Neutrophil (primary cell): ENCODE measurements around the gene APOL3.

Experiments used
- H3K27ac ChIP-seq: fragments of 200-600 bp; sonication (generic); 2 replicates; pipeline ENCODE4 v1.5.1; 2016; ENCODE audit warnings: mild to moderate bottlenecking, moderate library complexity
- H3K27me3 ChIP-seq: fragments of 200-600 bp; sonication (generic); 2 replicates; pipeline ENCODE4 v1.6.0; 2016; ENCODE audit warnings: mild to moderate bottlenecking
- H3K36me3 ChIP-seq: fragments of 200-600 bp; sonication (generic); 2 replicates; pipeline ENCODE4 v1.5.1; 2017
- H3K4me1 ChIP-seq, 2 experiments: fragments of 200-600 bp in 1 of 2; sonication (generic) in 1 of 2; 1 replicate in 1 of 2; 2 replicates in 1 of 2; pipeline versions ENCODE4 v1.5.1 to v1.6.1; 2013 to 2016; ENCODE audit warnings: low read depth in 1 of 2, low read length in 1 of 2, mild to moderate bottlenecking in 1 of 2, moderate library complexity in 1 of 2; ENCODE audit not compliant: control insufficient read depth in 1 of 2, insufficient read depth in 1 of 2
- H3K4me3 ChIP-seq, 2 experiments: fragments of 200-600 bp in 1 of 2; sonication (generic) in 1 of 2; 1 replicate in 1 of 2; 2 replicates in 1 of 2; pipeline ENCODE4 v1.5.1; 2013 to 2016; ENCODE audit warnings: low read depth in 1 of 2, low read length in 1 of 2, mild to moderate bottlenecking in 1 of 2, moderate library complexity in 1 of 2
- H3K9me3 ChIP-seq: fragments of 200-600 bp; sonication (generic); 2 replicates; pipeline ENCODE4 v1.5.1; 2016
- TF ChIP-seq, protein P1 (sequence below): fragments of 200-600 bp; sonication (generic); IDR thresholded peaks from 2 replicates; pipeline ENCODE4 v1.5.1; 2016; ENCODE audit warnings: antibody characterized with exemption

APOL3 gene

DNA sequence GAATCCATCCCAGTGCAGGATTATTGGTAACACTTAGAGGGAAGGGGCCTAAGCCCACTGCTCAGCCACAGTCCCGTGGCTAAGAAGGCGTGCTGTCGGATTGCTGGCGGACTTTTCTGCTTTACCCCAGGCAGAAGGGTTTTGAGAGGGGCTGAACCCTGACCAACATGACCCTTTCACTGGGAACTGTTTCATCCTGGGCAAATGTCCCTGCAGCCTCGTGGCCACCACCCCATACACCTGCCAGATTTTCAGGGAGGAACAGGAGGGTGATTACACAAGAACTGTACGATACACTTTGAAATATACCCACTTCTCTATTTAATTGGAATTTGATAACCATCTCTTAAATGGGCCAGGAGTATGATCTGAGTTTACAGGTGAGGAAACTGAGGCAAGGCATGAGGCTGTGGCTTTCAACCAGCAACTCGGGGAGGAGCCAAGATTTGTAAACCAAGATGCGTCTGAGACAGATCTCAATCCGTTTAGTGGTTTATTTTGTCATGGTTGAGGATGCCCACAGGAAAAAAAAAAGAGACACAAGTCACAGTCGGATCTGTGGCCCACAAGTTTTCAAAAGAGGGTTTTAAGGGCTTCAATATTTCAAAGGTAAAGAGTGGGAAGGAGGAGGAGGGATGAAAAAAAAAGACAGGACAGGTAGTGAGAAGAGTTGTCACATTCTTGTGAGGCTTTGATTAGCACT, 6.1 kb upstream of the APOL3 start:
- peaks cover 6% of the 10 kb centered on the region for H3K27me3 ChIP-seq
- TF ChIP-seq, protein P1, sequence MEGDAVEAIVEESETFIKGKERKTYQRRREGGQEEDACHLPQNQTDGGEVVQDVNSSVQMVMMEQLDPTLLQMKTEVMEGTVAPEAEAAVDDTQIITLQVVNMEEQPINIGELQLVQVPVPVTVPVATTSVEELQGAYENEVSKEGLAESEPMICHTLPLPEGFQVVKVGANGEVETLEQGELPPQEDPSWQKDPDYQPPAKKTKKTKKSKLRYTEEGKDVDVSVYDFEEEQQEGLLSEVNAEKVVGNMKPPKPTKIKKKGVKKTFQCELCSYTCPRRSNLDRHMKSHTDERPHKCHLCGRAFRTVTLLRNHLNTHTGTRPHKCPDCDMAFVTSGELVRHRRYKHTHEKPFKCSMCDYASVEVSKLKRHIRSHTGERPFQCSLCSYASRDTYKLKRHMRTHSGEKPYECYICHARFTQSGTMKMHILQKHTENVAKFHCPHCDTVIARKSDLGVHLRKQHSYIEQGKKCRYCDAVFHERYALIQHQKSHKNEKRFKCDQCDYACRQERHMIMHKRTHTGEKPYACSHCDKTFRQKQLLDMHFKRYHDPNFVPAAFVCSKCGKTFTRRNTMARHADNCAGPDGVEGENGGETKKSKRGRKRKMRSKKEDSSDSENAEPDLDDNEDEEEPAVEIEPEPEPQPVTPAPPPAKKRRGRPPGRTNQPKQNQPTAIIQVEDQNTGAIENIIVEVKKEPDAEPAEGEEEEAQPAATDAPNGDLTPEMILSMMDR = no peak
- H3K27ac ChIP-seq = no peak overlapping the region
- no peaks in the 10 kb centered on the region for H3K36me3 ChIP-seq
- H3K4me3 ChIP-seq = no peak overlapping the region
- H3K4me1 ChIP-seq = peaks cover 0 to 6% of the 10 kb centered on the region in 2 experiments
- H3K9me3 ChIP-seq = no peaks in the 10 kb centered on the region

DNA sequence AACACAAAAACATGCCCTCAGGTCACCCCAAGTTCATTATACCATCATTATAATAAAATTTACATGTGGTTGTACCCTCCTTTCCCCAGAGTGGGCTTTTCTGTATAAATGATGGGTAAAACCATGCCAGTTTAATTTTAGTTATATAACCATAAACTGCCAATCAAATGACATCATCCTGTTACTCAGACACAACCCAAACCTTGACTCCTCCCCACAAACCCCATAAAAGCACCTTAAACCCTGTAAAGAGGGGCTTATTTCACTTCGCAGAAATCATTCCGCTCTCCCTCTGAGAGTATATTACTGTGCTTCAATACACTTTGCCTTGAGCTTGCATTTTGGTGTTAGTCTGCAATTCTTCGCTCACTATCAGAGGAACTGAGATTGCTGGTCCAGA, 5.5 kb upstream of the APOL3 start:
- H3K27ac ChIP-seq = no peak overlapping the region
- H3K36me3 ChIP-seq = no peaks in the 10 kb centered on the region
- H3K9me3 ChIP-seq = no peaks in the 10 kb centered on the region
- TF ChIP-seq, protein P1 = no peak
- H3K27me3 ChIP-seq = peaks cover 6% of the 10 kb centered on the region
- H3K4me3 ChIP-seq = no peak overlapping the region
- H3K4me1 ChIP-seq = peaks cover 0 to 6% of the 10 kb centered on the region in 2 experiments

DNA sequence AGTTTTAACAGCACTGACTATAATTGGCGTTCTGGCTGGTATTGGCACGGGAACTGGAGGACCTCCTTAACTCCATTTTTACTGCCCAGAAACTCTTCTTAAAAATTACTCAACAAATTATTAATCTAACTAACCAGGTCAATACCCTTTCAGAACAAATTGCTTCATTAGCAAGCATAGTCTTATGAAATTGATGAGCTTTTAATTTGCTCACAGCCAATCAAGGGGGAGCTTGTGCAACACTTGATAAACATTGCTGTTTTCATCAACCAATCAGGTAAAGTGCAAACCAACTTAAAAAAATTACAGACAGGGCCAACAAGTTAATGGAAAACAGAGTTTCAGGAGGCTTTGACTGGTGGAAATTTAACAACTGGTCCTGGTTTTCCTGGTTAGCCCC, 4.6 kb upstream of the APOL3 start:
- peaks cover 0 to 11% of the 10 kb centered on the region in 2 experiments for H3K4me1 ChIP-seq
- TF ChIP-seq, protein P1 = no peak
- H3K4me3 ChIP-seq = no peak overlapping the region
- H3K9me3 ChIP-seq = no peaks in the 10 kb centered on the region
- H3K27me3 ChIP-seq = peaks cover 6% of the 10 kb centered on the region
- no peak overlapping the region for H3K27ac ChIP-seq
- no peaks in the 10 kb centered on the region for H3K36me3 ChIP-seq

DNA sequence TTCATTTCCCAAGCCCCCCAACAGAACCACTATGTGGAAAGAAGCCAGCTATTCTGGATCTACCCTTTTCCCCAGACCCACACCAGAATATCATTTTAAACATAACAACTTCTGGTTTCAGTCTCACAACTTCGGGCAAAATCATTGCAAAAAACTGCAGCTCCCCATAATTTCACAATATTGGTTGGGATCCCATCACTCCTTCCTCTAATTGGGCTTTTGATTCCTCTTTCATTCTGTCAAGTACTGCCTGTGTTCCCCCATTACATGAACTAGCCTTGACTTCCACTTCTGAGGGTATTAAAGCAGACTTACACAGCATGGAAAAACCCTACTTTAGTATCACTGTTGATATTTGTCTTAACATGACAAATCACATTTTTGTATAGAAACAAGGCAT, 4.1 kb upstream of the APOL3 start:
- H3K27ac ChIP-seq = no peak overlapping the region
- no peaks in the 10 kb centered on the region for H3K9me3 ChIP-seq
- peaks cover 0 to 12% of the 10 kb centered on the region in 2 experiments for H3K4me1 ChIP-seq
- TF ChIP-seq, protein P1 = no peak
- peaks cover 6% of the 10 kb centered on the region for H3K27me3 ChIP-seq
- no peaks in the 10 kb centered on the region for H3K36me3 ChIP-seq
- no peak overlapping the region for H3K4me3 ChIP-seq

DNA sequence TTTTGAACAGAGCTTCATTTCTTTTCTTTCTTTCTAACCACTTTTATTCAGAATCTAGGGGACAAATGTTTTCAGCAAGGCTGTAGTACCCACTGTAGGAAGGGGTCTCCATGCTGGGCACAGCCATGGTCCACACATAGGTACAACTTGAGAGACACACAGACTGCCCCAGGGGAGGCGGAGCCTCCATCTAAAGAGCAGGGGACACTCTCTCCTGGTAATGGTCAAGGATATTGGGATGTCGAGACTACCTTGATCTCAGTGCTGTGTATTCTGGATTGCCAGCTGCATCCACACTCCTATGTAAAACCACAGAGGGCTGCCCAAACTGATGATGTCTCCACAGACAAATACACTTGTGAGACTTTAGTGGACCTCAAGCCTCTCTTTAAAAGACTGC, 2.9 kb upstream of the APOL3 start:
- H3K4me3 ChIP-seq = no peak overlapping the region
- H3K36me3 ChIP-seq = no peaks in the 10 kb centered on the region
- peaks cover 6% of the 10 kb centered on the region for H3K27me3 ChIP-seq
- TF ChIP-seq, protein P1 = no peak
- peaks cover 0 to 12% of the 10 kb centered on the region in 2 experiments for H3K4me1 ChIP-seq
- H3K9me3 ChIP-seq = no peaks in the 10 kb centered on the region
- H3K27ac ChIP-seq = no peak overlapping the region
